ENCODE results near the gene MARCHF10. TPM values are rescaled to one million over a fixed set of nuclear protein-coding genes. Genes with fewer than 3 reads are reported as not detected.

MARCHF10 gene
- total RNA-seq, 2 experiments from 2014 or later, result not detected

GRCh38 chr17:62689441-62690167 is 118.5 kb downstream of the MARCHF10 start:
- ATAC-seq (no peak), DNase-seq (no peak)
- TF ChIP-seq, protein P1, sequence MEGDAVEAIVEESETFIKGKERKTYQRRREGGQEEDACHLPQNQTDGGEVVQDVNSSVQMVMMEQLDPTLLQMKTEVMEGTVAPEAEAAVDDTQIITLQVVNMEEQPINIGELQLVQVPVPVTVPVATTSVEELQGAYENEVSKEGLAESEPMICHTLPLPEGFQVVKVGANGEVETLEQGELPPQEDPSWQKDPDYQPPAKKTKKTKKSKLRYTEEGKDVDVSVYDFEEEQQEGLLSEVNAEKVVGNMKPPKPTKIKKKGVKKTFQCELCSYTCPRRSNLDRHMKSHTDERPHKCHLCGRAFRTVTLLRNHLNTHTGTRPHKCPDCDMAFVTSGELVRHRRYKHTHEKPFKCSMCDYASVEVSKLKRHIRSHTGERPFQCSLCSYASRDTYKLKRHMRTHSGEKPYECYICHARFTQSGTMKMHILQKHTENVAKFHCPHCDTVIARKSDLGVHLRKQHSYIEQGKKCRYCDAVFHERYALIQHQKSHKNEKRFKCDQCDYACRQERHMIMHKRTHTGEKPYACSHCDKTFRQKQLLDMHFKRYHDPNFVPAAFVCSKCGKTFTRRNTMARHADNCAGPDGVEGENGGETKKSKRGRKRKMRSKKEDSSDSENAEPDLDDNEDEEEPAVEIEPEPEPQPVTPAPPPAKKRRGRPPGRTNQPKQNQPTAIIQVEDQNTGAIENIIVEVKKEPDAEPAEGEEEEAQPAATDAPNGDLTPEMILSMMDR (IDR thresholded peaks at IDR 0.05), result no peak
- intact Hi-C loops (cut with micrococcal nuclease), result no loop called here
- H3K27me3 Mint-ChIP-seq, result peaks cover 2% of the 10 kb centered on the region
- H3K4me3 Mint-ChIP-seq, result no peak overlapping the region
- ChIA-PET POLR2A (no interaction called here), CTCF (no interaction called here)
- H3K36me3 Mint-ChIP-seq (ENCODE audit: low read depth), result no peaks in the 10 kb centered on the region
- H3K9me3 Mint-ChIP-seq, result no peaks in the 10 kb centered on the region
- H3K4me1 Mint-ChIP-seq (ENCODE audit: low read depth), result no peaks in the 10 kb centered on the region
- no peak overlapping the region for H3K27ac Mint-ChIP-seq

- Mint-ChIP-seq H3K27ac (no peak overlapping the region), H3K27me3 (no peaks in the 10 kb centered on the region), H3K4me1 (ENCODE audit: low read depth) (no peaks in the 10 kb centered on the region), H3K9me3 (no peaks in the 10 kb centered on the region), H3K36me3 (ENCODE audit: low read depth) (no peaks in the 10 kb centered on the region), H3K4me3 (no peak overlapping the region)
- ATAC-seq (no peak), DNase-seq (no peak)
- intact Hi-C loops (cut with micrococcal nuclease), result no loop called here
- POLR2A ChIA-PET, result no interaction called here
- CTCF ChIA-PET, result no interaction called here
- TF ChIP-seq, protein P1 (IDR thresholded peaks at IDR 0.05), result no peak
Observed at GRCh38 chr17:62688398-62689160, 119.5 kb downstream of the MARCHF10 start.

GRCh38 chr17:62687997-62688396 is 120.1 kb downstream of the MARCHF10 start:
- Mint-ChIP-seq H3K4me3 (no peak overlapping the region), H3K27me3 (no peaks in the 10 kb centered on the region), H3K27ac (no peak overlapping the region), H3K36me3 (ENCODE audit: low read depth) (no peaks in the 10 kb centered on the region), H3K4me1 (ENCODE audit: low read depth) (no peaks in the 10 kb centered on the region), H3K9me3 (no peaks in the 10 kb centered on the region)
- DNase-seq (no peak), ATAC-seq (no peak)
- TF ChIP-seq, protein P1 (IDR thresholded peaks at IDR 0.05), result no peak
- intact Hi-C loops (cut with micrococcal nuclease), result no loop called here
- ChIA-PET CTCF (interaction anchor here (1.5 kb wide), 1 partner anchor 13 kb away, joined by 4 read pairs; no protein-coding TSS in a partner anchor), POLR2A (no interaction called here)

GRCh38 chr17:62684179-62684578 is 123.9 kb downstream of the MARCHF10 start:
- POLR2A ChIA-PET, result no interaction called here

More at GRCh38 chr17:62684179-62684578, 123.9 kb downstream of the MARCHF10 start:
- Mint-ChIP-seq H3K4me3 (no peak overlapping the region), H3K36me3 (ENCODE audit: low read depth) (no peaks in the 10 kb centered on the region), H3K27me3 (no peaks in the 10 kb centered on the region), H3K9me3 (no peaks in the 10 kb centered on the region), H3K27ac (no peak overlapping the region), H3K4me1 (ENCODE audit: low read depth) (no peaks in the 10 kb centered on the region)
- intact Hi-C loops (cut with micrococcal nuclease), result no loop called here
- CTCF ChIA-PET, result no interaction called here
- TF ChIP-seq, protein P1 (IDR thresholded peaks at IDR 0.05), result no peak
- ATAC-seq, result no peak
- no peak for DNase-seq

Data from activated CD8-positive, alpha-beta T cell treated with anti-CD3 and anti-CD28 coated beads for 36 hours (primary cell).